ENCODE measurements around the gene FOSL2.

Gene FOSL2

DNA sequence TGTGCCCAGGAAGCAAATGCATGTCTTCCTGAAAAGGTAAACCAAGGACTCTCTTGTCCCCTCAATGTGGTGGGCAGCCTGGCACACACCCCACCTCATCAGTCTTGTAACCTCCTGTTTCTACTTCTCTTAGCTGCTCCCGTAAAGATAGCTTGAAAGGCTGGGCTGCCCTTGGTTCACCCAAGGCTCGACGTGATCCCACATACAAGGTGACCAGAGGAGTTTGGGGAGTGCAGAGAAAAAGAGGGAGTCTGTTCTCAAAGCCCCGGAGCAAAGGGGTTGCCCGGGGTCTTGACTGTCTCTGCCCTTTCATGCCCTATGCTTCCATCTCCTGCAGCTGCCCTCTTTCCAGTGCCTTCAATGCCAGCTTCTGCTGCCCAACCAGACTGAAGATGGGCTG is 18.3 kb upstream of the FOSL2 start:
- Histone ChIP-seq H3K79me1 (ENCODE audit: low read length) (no peaks in the 10 kb centered on the region), H3K4ac (ENCODE audit: low read depth, low read length) (no peak overlapping the region), H3K36me3 (ENCODE audit: control insufficient read depth, insufficient read depth, low read length) (no peaks in the 10 kb centered on the region), H2BK15ac (replicated peaks; ENCODE audit: low read depth) (no peak overlapping the region), H3K23ac (ENCODE audit: low read length) (no peak overlapping the region), H3K79me2 (ENCODE audit: control insufficient read depth, insufficient read depth, low read length) (no peaks in the 10 kb centered on the region), H3K27ac (ENCODE audit: low read depth, low read length) (no peak overlapping the region), H3K4me2 (ENCODE audit: low read length) (no peak overlapping the region), H3K4me3 (ENCODE audit: low read length) (no peak overlapping the region), H3K9ac (ENCODE audit: low read length) (no peak overlapping the region), H2BK5ac (ENCODE audit: low read length) (no peak overlapping the region), H3K56ac (ENCODE audit: low read length) (no peak overlapping the region), H3K18ac (ENCODE audit: low read length) (no peak overlapping the region), H3K4me1 (ENCODE audit: control insufficient read depth, low read depth, low read length) (no peaks in the 10 kb centered on the region), H4K5ac (ENCODE audit: low read length) (no peak overlapping the region), H2BK120ac (ENCODE audit: low read depth, low read length) (no peak overlapping the region), H3K27me3 (ENCODE audit: insufficient read depth, low read length, poor library complexity) (no peaks in the 10 kb centered on the region), H2AK5ac (ENCODE audit: low read length) (no peak overlapping the region), H4K8ac (ENCODE audit: low read depth, low read length) (no peak overlapping the region)
- no peak for DNase-seq
- WGBS (ENCODE audit: extremely low coverage, insufficient coverage, low lambda C conversion rate): no CpG with 5 or more reads among the region's 5 CpGs

DNA sequence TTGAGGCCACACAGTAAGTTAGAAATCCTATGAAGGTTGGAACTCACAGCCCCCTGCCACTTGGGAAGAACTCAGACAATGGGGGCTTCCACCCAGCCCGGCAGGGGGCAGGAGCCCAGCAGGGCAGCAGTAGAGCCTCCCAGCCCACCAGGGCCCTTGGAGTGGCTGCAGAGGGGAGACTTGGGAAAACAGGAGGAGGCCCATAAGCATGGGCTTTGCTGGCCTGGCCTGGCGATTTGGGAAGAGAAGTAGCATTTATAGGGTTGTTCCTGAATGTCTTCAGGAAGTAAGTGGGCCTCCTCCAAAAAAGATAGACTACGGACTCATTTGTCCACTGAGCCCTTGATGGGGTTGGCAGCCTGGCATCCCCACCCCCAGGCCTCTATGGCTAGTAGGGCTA is 17.4 kb upstream of the FOSL2 start:
- H2BK15ac ChIP-seq (replicated peaks; ENCODE audit: low read depth): no peak overlapping the region
- H3K18ac ChIP-seq (ENCODE audit: low read length): no peak overlapping the region
- no peaks in the 10 kb centered on the region for H3K4me1 ChIP-seq (ENCODE audit: control insufficient read depth, low read depth, low read length)
- H3K9ac ChIP-seq (ENCODE audit: low read length): no peak overlapping the region
- no CpG with 5 or more reads among the region's 3 CpGs for WGBS (ENCODE audit: extremely low coverage, insufficient coverage, low lambda C conversion rate)
- H2AK5ac ChIP-seq (ENCODE audit: low read length): no peak overlapping the region
- no peak overlapping the region for H4K5ac ChIP-seq (ENCODE audit: low read length)
- no peak overlapping the region for H3K4ac ChIP-seq (ENCODE audit: low read depth, low read length)
- H3K27me3 ChIP-seq (ENCODE audit: insufficient read depth, low read length, poor library complexity): no peaks in the 10 kb centered on the region
- H3K79me1 ChIP-seq (ENCODE audit: low read length): no peaks in the 10 kb centered on the region
- H3K4me3 ChIP-seq (ENCODE audit: low read length): no peak overlapping the region
- H3K36me3 ChIP-seq (ENCODE audit: control insufficient read depth, insufficient read depth, low read length): no peaks in the 10 kb centered on the region
- H4K8ac ChIP-seq (ENCODE audit: low read depth, low read length): no peak overlapping the region
- no peak overlapping the region for H3K23ac ChIP-seq (ENCODE audit: low read length)
- H2BK120ac ChIP-seq (ENCODE audit: low read depth, low read length): no peak overlapping the region
- no peaks in the 10 kb centered on the region for H3K79me2 ChIP-seq (ENCODE audit: control insufficient read depth, insufficient read depth, low read length)
- no peak for DNase-seq
- no peak overlapping the region for H3K56ac ChIP-seq (ENCODE audit: low read length)
- no peak overlapping the region for H3K27ac ChIP-seq (ENCODE audit: low read depth, low read length)
- no peak overlapping the region for H3K4me2 ChIP-seq (ENCODE audit: low read length)
- no peak overlapping the region for H2BK5ac ChIP-seq (ENCODE audit: low read length)

DNA sequence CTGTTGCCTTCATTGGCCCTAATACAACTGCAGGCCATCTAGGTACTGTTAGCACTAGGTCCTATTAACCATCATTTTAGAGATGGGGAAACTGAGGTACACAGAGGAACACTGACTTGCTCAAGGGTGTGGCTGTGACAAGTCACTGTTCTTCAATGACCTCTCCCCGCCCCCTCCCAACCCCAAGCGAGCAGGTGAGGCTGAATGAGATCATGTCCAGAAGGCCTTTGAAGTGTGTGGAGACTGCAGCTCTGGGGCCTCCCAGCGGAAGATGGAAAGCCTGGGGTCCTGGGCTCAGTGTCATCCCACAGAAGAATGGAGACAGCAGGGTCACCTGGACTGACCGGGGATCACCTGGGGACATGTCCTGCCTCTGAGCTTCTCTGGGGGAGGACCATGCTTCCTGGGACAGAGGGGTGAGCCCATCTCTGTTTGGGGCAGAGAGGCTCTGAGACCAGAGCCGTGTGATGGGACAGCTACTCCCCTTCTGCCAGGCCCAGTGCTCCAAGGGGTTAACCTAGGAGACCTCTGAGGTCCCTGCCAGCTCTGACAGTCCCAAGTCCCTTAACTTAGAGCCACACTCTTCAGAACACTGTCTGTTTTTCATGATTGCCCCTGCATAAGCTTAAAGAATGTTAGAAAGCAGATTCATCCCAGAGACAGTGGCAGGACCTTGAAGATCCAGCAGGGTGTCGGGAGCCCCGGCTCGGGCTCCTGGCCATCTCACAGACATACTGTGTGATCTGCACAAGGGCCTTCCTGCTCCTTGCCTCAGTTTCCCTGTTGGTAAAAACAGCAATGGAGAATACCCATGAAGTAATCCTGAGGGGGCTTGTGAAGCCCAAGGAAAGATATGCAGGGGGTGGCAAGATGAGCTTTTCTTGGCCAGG is 16.7 kb upstream of the FOSL2 start:
- no peak overlapping the region for H2BK15ac ChIP-seq (replicated peaks; ENCODE audit: low read depth)
- H3K4me2 ChIP-seq (ENCODE audit: low read length): no peak overlapping the region
- H3K4me3 ChIP-seq (ENCODE audit: low read length): no peak overlapping the region
- H4K8ac ChIP-seq (ENCODE audit: low read depth, low read length): no peak overlapping the region
- no peaks in the 10 kb centered on the region for H3K36me3 ChIP-seq (ENCODE audit: control insufficient read depth, insufficient read depth, low read length)
- no peak overlapping the region for H3K4ac ChIP-seq (ENCODE audit: low read depth, low read length)
- H3K79me1 ChIP-seq (ENCODE audit: low read length): no peaks in the 10 kb centered on the region
- H3K4me1 ChIP-seq (ENCODE audit: control insufficient read depth, low read depth, low read length): no peaks in the 10 kb centered on the region
- no peak overlapping the region for H2BK5ac ChIP-seq (ENCODE audit: low read length)
- no peak overlapping the region for H4K5ac ChIP-seq (ENCODE audit: low read length)
- DNase-seq: no peak
- no peaks in the 10 kb centered on the region for H3K79me2 ChIP-seq (ENCODE audit: control insufficient read depth, insufficient read depth, low read length)
- H2BK120ac ChIP-seq (ENCODE audit: low read depth, low read length): no peak overlapping the region
- H3K27me3 ChIP-seq (ENCODE audit: insufficient read depth, low read length, poor library complexity): no peaks in the 10 kb centered on the region
- no peak overlapping the region for H3K56ac ChIP-seq (ENCODE audit: low read length)
- H3K18ac ChIP-seq (ENCODE audit: low read length): no peak overlapping the region
- WGBS (ENCODE audit: extremely low coverage, insufficient coverage, low lambda C conversion rate): no CpG with 5 or more reads among the region's 8 CpGs
- H3K27ac ChIP-seq (ENCODE audit: low read depth, low read length): no peak overlapping the region
- no peak overlapping the region for H3K23ac ChIP-seq (ENCODE audit: low read length)
- no peak overlapping the region for H3K9ac ChIP-seq (ENCODE audit: low read length)
- no peak overlapping the region for H2AK5ac ChIP-seq (ENCODE audit: low read length)

DNA sequence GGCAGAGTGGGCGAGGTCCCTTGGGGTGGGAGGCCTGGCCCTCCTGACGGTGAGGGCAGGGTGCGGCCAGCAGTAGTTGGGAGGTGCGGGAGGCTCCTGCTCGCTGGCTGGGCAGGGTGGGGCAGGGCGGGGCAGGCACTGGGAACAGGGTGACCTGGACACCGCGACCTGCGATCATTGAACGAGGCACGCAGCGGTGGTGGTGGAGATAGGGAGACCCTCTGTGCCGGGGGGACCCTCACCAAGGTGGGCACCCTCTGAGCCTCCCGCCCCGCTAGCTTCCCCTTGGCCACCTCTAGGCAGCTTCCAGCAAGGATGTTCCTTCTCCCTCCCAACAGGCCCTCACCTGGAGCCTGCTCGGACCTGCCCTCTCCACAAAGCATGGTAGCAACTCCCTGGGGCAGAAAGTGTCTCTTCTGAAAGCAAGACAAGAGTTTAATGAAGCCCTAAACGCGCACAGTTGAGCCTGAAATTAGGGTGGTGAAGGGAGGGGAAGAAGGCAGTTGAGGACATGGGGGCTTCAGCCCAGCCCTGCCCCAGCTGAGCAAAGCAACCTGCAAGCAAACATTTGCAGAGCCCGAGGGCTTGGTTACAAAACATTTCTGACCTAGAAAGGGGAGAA is 15.4 kb upstream of the FOSL2 start:
- Histone ChIP-seq H3K18ac (ENCODE audit: low read length) (no peak overlapping the region), H2BK5ac (ENCODE audit: low read length) (no peak overlapping the region), H3K79me1 (ENCODE audit: low read length) (no peaks in the 10 kb centered on the region), H3K4ac (ENCODE audit: low read depth, low read length) (no peak overlapping the region), H3K79me2 (ENCODE audit: control insufficient read depth, insufficient read depth, low read length) (no peaks in the 10 kb centered on the region), H2BK15ac (replicated peaks; ENCODE audit: low read depth) (no peak overlapping the region), H2BK120ac (ENCODE audit: low read depth, low read length) (no peak overlapping the region), H3K36me3 (ENCODE audit: control insufficient read depth, insufficient read depth, low read length) (no peaks in the 10 kb centered on the region), H3K27ac (ENCODE audit: low read depth, low read length) (no peak overlapping the region), H3K4me2 (ENCODE audit: low read length) (no peak overlapping the region), H3K4me1 (ENCODE audit: control insufficient read depth, low read depth, low read length) (no peaks in the 10 kb centered on the region), H4K8ac (ENCODE audit: low read depth, low read length) (no peak overlapping the region), H3K23ac (ENCODE audit: low read length) (no peak overlapping the region), H3K56ac (ENCODE audit: low read length) (no peak overlapping the region), H3K4me3 (ENCODE audit: low read length) (no peak overlapping the region), H3K27me3 (ENCODE audit: insufficient read depth, low read length, poor library complexity) (no peaks in the 10 kb centered on the region), H4K5ac (ENCODE audit: low read length) (no peak overlapping the region), H2AK5ac (ENCODE audit: low read length) (no peak overlapping the region), H3K9ac (ENCODE audit: low read length) (no peak overlapping the region)
- WGBS (ENCODE audit: extremely low coverage, insufficient coverage, low lambda C conversion rate): no CpG with 5 or more reads among the region's 19 CpGs
- DNase-seq: no peak

DNA sequence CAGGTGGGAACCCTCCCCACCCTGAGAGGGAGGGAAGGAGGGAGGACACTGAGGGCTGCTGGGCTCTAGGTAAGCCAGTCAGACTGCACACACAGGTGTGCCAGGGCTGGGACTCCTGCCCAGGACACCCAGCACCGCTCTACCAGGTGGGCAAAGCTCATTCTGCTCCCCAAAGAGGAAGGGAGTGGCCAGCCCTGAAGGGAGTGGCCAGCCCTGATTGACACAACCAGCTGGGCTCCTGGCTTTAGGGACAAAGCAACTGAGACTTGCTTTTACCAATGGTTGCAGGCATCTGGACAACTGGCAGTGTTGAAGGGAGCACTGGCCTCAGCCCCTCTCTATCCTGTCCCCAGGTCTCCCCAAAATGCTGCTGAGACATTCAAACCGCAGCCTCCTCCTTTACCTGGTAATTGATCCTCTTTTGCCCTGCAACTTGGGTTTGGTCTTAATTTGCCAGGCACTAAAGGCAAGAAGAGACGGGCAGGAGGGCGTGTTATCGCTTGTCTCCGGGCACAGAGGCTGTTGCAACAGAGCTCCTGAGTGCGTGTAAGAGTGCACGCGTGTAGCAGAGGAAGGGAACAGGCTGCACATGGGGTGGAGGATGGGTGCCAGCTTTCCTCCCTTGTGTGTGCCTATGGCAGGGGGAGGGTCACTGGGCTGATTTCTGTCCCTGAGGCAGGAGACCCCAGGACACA is 14.5 kb upstream of the FOSL2 start:
- Histone ChIP-seq H3K36me3 (ENCODE audit: control insufficient read depth, insufficient read depth, low read length) (no peaks in the 10 kb centered on the region), H3K4me3 (ENCODE audit: low read length) (no peak overlapping the region), H3K27me3 (ENCODE audit: insufficient read depth, low read length, poor library complexity) (no peaks in the 10 kb centered on the region), H3K18ac (ENCODE audit: low read length) (no peak overlapping the region), H4K8ac (ENCODE audit: low read depth, low read length) (no peak overlapping the region), H3K23ac (ENCODE audit: low read length) (no peak overlapping the region), H3K9ac (ENCODE audit: low read length) (no peak overlapping the region), H3K27ac (ENCODE audit: low read depth, low read length) (no peak overlapping the region), H2BK15ac (replicated peaks; ENCODE audit: low read depth) (no peak overlapping the region), H2AK5ac (ENCODE audit: low read length) (no peak overlapping the region), H3K4me2 (ENCODE audit: low read length) (no peak overlapping the region), H3K4me1 (ENCODE audit: control insufficient read depth, low read depth, low read length) (no peaks in the 10 kb centered on the region), H3K79me1 (ENCODE audit: low read length) (no peaks in the 10 kb centered on the region), H4K5ac (ENCODE audit: low read length) (no peak overlapping the region), H3K56ac (ENCODE audit: low read length) (no peak overlapping the region), H3K79me2 (ENCODE audit: control insufficient read depth, insufficient read depth, low read length) (no peaks in the 10 kb centered on the region), H2BK5ac (ENCODE audit: low read length) (no peak overlapping the region), H2BK120ac (ENCODE audit: low read depth, low read length) (no peak overlapping the region), H3K4ac (ENCODE audit: low read depth, low read length) (no peak overlapping the region)
- no peak for DNase-seq
- no CpG with 5 or more reads among the region's 9 CpGs for WGBS (ENCODE audit: extremely low coverage, insufficient coverage, low lambda C conversion rate)
